A172 (cell line): ENCODE measurements around the gene SBF2. TPM values are rescaled to one million over a fixed set of nuclear protein-coding genes. Genes with fewer than 3 reads are reported as not detected.
A peak's percentile ranks its signal among the peaks of the same experiment; 100 is the strongest.

Source experiments
- DNase-seq: peaks from one replicate; pipeline ENCODE4 v3.0.0-alpha.2; 2015; ENCODE audit warnings: low spot score
- total RNA-seq: library from RNA; depleted of rRNA; stranded (reverse); fragments of >200 nt; shearing (Covaris generic); gene quantifications from 2 replicates; pipeline ENCODE4 v1.2.3, GENCODE V29; 2014

Gene SBF2
- total RNA-seq, 1 experiment from 2014 or later, result 34.7 TPM

- DNase-seq, result no peak
Measured at GRCh38 chr11:9855579-9856287, 438.3 kb downstream of the SBF2 start.

DNA sequence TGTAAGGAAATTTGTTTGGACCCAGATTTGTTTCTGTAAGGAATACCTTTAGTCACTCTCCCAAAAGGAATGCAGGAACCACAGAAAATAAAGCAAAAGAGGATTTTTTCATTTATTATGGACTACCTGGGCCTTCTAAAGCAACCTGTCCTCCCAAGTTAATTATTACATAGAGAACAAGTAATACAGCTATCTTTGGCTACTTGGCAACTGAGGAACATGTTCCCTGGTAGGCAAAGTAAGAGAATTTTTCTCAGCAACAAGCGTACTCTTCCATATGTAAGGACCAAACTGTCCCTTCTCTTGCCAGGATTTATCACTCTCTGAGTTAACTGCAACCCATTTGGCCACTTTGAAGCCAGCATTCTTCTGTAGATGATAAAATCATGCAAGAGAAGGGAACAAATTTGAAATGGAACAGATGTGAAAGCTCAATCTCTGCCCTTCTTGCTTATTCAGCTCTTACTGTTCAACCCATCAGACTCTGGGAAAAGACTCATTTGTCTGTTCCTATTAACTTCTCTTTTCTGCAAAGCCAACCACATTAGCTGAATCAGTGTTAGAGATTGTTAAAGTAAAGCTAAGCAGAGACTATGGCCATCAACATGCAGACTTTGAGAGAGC is 440.0 kb downstream of the SBF2 start:
- no peak for DNase-seq

GRCh38 chr11:9852465-9852864 is 441.6 kb downstream of the SBF2 start:
- DNase-seq, result no peak

GRCh38 chr11:9851366-9851765 is 442.7 kb downstream of the SBF2 start:
- DNase-seq, result peak; percentile 30

DNA sequence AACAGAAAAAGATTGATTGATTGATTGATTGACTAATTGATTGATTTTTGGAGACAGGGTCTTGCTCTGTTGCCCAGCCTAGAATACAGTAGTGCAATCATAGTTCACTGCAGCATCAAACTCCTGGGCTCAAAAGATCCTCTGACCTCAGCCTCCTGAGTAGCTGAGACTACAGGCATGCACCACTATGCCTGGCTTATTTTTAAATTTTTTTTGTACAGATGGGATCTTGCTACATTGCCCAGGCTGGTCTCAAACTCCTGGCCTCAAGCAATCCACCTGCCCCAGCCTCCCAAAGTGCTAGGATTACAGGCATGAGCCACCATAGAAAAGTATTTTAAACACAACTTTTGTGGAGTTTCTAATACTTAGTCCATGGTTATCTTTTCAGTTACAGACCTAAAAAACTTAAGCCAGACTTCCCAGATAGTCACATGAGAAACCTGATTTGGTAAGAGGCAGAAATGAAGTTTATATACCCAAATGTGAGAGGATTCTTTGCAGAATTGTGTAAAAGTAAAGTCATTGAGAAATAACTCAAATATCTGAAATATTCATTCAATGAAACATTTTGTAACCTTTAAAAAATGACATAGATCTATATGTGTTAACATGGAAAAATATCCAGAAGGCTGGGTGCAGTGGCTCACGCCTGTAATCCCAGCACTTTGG is 443.7 kb downstream of the SBF2 start:
- DNase-seq, result no peak

DNA sequence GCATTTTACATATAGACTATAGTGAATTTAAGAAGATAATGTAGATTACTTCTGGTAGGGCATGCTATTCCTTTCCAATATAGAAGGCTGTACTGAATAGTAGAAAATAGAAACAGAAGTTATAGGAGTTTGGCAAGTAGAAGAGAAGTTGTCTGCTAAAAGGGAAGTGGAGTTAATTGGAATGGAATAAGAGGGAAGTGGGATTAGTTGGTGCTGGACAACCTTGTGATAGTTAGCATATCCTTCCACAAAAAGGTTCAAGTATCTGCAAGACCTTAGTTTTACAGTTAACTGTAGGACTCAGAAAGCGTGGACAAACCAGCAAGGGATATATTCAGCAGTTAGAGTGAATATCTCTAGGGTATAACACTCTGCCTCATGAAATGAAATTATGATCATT is 444.6 kb downstream of the SBF2 start:
- no peak for DNase-seq

GRCh38 chr11:9847636-9848035 is 446.4 kb downstream of the SBF2 start:
- DNase-seq, result no peak

DNA sequence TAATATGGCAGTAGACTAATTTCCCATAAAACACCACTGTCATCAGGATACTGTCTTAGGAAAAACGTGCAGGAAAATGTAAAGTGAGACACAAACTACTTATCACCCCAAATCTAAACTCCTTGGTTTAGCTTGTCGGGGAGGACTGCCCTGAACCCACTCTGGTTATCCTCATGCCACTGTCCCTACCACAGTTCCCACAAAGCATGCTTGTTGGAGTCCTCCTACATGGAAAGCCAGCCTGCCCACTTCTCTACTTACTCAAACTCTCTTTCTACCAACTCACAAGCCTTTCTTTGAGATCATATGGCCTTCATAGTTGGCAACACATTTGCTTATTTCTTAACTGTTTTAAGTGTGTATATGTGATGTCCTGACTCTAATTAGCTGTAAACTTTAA is 451.1 kb downstream of the SBF2 start:
- no peak for DNase-seq

GRCh38 chr11:9840460-9841004 is 453.5 kb downstream of the SBF2 start:
- DNase-seq, result no peak

- no peak for DNase-seq
Measured at GRCh38 chr11:9839550-9839949, 454.5 kb downstream of the SBF2 start.

- DNase-seq, result peak; percentile 83
Measured at GRCh38 chr11:9838961-9839360, 455.1 kb downstream of the SBF2 start.

DNA sequence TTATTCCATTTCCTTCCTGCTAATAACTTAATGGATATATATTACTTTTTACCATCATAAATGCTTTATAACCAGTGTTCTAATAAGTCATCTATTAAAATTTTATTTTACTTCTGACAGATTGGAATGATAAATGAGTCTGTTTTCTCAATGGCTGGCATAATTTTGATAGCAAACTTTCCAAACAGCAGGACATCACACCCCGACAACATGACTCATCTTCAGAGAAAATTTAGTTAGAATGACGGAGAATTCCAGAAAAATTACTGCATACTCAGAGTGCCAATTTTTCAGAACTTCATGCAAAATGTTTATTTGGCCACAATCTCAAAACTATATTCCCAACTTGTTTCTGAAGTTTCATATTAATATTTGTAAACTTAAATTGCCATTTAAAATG is 455.8 kb downstream of the SBF2 start:
- peak; percentile 51 for DNase-seq

DNA sequence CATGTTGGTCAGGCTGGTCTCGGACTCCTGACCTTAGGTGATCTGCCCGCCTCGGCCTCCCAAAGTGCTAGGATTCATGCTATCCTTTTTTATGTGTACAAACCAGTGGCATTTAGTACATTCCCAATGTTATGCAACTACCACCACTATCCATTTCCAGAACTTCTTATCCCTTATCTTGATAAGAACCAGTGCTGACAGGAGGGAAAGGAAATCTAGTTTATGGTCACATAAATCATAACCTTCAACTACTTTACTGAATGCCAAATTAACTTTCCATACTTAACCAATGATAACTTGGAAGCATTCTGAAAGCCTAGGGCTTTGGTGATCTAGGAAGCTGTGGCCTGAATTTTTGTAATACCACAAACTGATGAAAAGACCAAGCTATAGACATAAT is 459.7 kb downstream of the SBF2 start:
- peak; percentile 84 for DNase-seq

DNA sequence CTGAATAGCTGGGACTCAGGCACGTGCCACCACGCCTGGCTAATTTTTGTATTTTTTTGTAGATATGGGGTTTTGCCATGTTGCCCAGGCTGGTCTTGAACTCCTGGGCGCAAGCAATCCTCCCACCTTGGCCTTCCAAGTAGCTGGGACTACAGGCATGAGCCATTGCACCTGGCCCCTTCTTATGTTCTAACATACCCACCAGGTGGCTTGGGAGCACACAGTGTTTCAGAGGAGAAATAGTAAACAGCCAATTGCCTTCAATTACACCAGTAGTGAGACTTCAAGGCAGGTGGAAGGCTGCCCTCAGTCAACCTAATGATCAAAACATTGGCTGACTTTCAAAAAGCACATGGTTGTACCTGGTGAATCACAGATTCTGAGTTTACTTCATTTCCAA is 462.9 kb downstream of the SBF2 start:
- no peak for DNase-seq

DNA sequence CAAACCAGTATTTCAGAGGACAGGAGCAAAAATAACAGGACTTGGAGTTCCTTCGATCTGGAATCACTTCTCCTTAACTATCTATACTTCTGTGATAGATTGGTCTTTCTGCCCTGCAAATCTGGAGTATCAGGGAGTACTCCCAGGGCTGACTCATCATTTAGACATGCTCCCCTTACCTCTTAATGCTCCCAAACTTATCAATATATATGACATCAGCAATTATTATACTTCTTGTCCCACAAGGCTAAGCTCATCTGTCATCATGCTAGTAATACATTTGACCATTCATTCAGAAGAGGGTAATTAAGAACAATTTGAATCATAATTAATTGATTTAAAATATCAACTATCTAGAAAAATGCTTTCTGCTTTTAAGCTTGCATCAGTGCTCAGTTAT is 466.3 kb downstream of the SBF2 start:
- DNase-seq, result no peak

DNA sequence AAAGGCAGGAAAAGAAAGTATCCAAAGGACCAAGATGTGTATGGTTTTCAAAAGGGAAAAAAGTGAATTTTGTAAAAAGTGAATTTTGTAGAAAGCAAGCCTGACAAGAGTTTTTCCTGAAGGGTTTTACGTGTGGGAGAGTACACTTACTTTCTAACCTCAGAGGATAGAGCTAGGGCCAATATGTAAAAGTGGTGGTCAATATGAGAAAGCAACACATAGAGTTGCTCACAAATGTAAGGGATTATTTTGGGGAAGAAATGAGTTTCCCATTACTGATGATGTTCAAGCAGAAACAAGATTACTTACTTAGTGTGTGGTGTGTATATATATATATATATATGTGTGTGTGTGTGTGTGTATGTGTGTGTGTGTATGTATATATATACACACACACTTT is 467.6 kb downstream of the SBF2 start:
- DNase-seq, result no peak

- no peak for DNase-seq
Measured at GRCh38 chr11:9825895-9826294, 468.1 kb downstream of the SBF2 start.

DNA sequence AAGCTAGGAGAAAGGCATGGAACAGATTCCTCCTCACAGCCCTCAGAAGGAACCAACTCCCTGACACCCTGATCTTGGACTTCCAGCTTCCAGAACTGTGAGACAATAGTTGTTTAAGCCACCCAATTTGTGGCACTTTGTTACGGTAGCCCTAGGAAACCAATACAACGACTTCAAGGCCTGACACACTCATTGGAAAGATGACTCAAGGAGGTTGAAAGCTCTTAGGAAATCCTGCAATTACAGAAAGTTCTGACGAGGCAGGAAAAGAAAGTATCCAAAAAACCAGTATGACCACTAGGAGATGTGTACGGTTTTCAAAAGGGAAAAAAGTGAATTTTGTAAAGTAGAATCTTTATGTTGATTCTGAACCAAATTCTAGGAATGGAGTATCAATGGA is 468.7 kb downstream of the SBF2 start:
- no peak for DNase-seq

- peak; percentile 82 for DNase-seq
Measured at GRCh38 chr11:9823887-9824385, 470.1 kb downstream of the SBF2 start.

DNA sequence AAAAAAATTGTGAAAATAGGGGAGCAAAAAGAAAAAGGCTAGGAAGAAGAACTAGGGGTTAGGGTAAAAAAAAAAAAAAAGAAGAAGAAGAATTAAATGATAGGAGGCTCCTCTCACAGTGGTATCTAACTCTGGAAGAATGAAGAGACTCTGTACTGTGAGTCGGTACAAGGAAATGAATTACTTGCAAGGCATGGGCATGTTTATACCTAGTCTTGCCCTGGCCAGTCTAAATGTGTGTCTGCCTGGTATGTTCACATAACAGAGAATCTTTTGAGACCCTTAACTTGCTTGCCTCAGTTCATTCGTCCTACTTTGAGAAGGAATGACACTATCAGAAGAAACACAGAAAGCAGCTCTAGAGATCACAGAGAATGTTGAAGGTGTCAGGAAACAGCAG is 470.6 kb downstream of the SBF2 start:
- DNase-seq, result no peak

DNA sequence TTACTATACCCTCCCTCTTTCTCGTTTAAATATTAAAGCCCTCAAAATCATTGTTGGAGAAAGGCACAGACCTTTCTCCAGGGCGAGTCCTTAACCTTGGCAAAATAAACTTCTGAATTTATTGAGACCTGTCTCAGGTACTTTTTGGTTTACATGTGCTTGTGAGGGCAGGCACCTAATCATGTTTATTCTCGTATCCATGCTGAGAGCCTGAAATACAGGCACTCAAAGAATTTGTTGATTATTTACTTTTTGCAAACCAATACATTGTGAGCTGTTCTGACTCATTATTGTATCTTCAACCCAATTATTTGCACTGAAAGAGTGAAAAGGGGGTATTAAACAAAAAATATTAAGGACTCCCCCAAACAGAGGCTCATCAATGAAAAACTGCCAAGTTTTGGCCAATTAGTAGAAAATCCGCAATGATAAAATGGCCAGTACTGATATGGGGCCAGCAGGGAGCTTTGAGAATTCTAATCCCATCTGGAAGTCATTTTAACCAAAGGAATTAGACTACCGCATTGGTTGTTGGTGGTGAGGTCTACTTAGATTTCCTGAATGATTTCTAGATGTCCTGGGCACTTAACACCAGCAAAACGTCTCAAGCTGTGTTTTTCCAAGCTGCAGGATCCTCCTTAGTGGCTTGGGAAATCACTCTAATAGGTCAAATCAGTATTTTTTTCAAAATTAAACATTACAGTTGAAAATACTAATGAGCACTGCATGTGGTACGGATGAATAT is 472.8 kb downstream of the SBF2 start:
- DNase-seq, result no peak

GRCh38 chr11:9820260-9820659 is 473.8 kb downstream of the SBF2 start:
- no peak for DNase-seq
